Activated CD4-positive, alpha-beta memory T cell treated with anti-CD3 and anti-CD28 coated beads, Interleukin-2, amount 10 ng/mL, durations not matched to agents 7 days and 5 days (primary cell): ENCODE data around the gene NEB. TPM values are rescaled to one million over a fixed set of nuclear protein-coding genes. Genes with fewer than 3 reads are reported as not detected.
"Not testable (repeated sequence)": the region's sequence is repeated elsewhere in the genome, so short reads cannot be mapped to it uniquely, and the experiment has no call there.

ENCODE experiments used
- CTCF ChIA-PET: fragments of 350-600 bp; sonication (Branson Sonifier 250); formaldehyde crosslinking; loops from one replicate; lab custom pipeline; 2021; ENCODE audit warnings: antibody characterized with exemption, inconsistent platforms; lab: Charles Lee
- POLR2A ChIA-PET: fragments of 350-600 bp; sonication (Branson Sonifier 250); formaldehyde crosslinking; loops from one replicate; lab custom pipeline; 2021; ENCODE audit warnings: antibody characterized with exemption; lab: Charles Lee
- DNase-seq: peaks from one replicate; pipeline ENCODE4 v3.0.0-alpha.2; 2020
- H3K27ac Mint-ChIP-seq: one replicate; pipeline ENCODE4 v1.8.0; 2021; ENCODE audit warnings: mild to moderate bottlenecking, mixed read lengths
- H3K27me3 Mint-ChIP-seq: one replicate; pipeline ENCODE4 v1.8.0; 2021; ENCODE audit warnings: mixed read lengths
- H3K36me3 Mint-ChIP-seq: one replicate; pipeline ENCODE4 v1.8.0; 2021; ENCODE audit warnings: low read depth, mixed read lengths
- H3K4me1 Mint-ChIP-seq: one replicate; pipeline ENCODE4 v1.8.0; 2021; ENCODE audit warnings: mixed read lengths
- H3K4me3 Mint-ChIP-seq: one replicate; pipeline ENCODE4 v1.8.0; 2021; ENCODE audit warnings: mild to moderate bottlenecking, mixed read lengths
- H3K9me3 Mint-ChIP-seq: one replicate; pipeline ENCODE4 v1.8.0; 2021; ENCODE audit warnings: mixed read lengths
- total RNA-seq, 2 experiments: library from RNA; stranded (reverse); gene quantifications; one replicate each; pipeline ENCODE4 v1.2.3, GENCODE V29; 2021

The NEB gene
- total RNA-seq, 2 experiments from 2014 or later: 0.38 to 0.45 TPM

GRCh38 chr2:151649966-151650365 is 84.3 kb downstream of the NEB start:
- H3K9me3 Mint-ChIP-seq: peaks cover 3% of the 10 kb centered on the region
- H3K27me3 Mint-ChIP-seq: peaks cover 3% of the 10 kb centered on the region
- no peaks in the 10 kb centered on the region for H3K4me1 Mint-ChIP-seq
- no peak overlapping the region for H3K4me3 Mint-ChIP-seq
- no peak overlapping the region for H3K27ac Mint-ChIP-seq
- ChIA-PET CTCF (interaction anchor here (1.4 kb wide), 1 partner anchor 376 kb away, joined by 5 read pairs; no protein-coding TSS in a partner anchor), POLR2A (no interaction called here)
- no peaks in the 10 kb centered on the region for H3K36me3 Mint-ChIP-seq
- no peak for DNase-seq

GRCh38 chr2:151649400-151649799 is 84.9 kb downstream of the NEB start:
- peaks cover 3% of the 10 kb centered on the region for H3K27me3 Mint-ChIP-seq
- H3K27ac Mint-ChIP-seq: no peak overlapping the region
- no peaks in the 10 kb centered on the region for H3K36me3 Mint-ChIP-seq
- H3K4me1 Mint-ChIP-seq: no peaks in the 10 kb centered on the region
- ChIA-PET POLR2A (interaction anchor here (1.4 kb wide), 1 partner anchor 12 kb away, joined by 6 read pairs; no protein-coding TSS in a partner anchor), CTCF (interaction anchor here (1.4 kb wide), 2 partner anchors 11 to 377 kb away, joined by 4 to 5 read pairs; no protein-coding TSS in a partner anchor)
- H3K9me3 Mint-ChIP-seq: peaks cover 3% of the 10 kb centered on the region
- no peak overlapping the region for H3K4me3 Mint-ChIP-seq
- DNase-seq: no peak

- POLR2A ChIA-PET, H3K27ac Mint-ChIP-seq, H3K9me3 Mint-ChIP-seq, CTCF ChIA-PET, H3K4me3 Mint-ChIP-seq, H3K4me1 Mint-ChIP-seq, DNase-seq, H3K27me3 Mint-ChIP-seq, H3K36me3 Mint-ChIP-seq: not testable (repeated sequence)
These were observed 87.8 kb downstream of the NEB start for GRCh38 chr2:151646512-151646911.

- Mint-ChIP-seq H3K4me3 (no peak overlapping the region), H3K27me3 (no peaks in the 10 kb centered on the region), H3K9me3 (peaks cover 3% of the 10 kb centered on the region), H3K4me1 (peaks cover 4% of the 10 kb centered on the region), H3K36me3 (no peaks in the 10 kb centered on the region), H3K27ac (no peak overlapping the region)
- no peak for DNase-seq
- ChIA-PET POLR2A (no interaction called here), CTCF (interaction anchor here (0.6 kb wide), 1 partner anchor 10 kb away, joined by 3 read pairs; no protein-coding TSS in a partner anchor)
These were observed 89.7 kb downstream of the NEB start for GRCh38 chr2:151644580-151644979.

- H3K27me3 Mint-ChIP-seq, H3K36me3 Mint-ChIP-seq, POLR2A ChIA-PET, H3K27ac Mint-ChIP-seq, DNase-seq, H3K9me3 Mint-ChIP-seq, CTCF ChIA-PET, H3K4me3 Mint-ChIP-seq: not testable (repeated sequence)
- peaks cover 29% of the 10 kb centered on the region for H3K4me1 Mint-ChIP-seq
These were observed 92.4 kb downstream of the NEB start for GRCh38 chr2:151641895-151642294.

GRCh38 chr2:151640087-151640486 is 94.2 kb downstream of the NEB start:
- Mint-ChIP-seq H3K9me3 (peaks cover 5% of the 10 kb centered on the region), H3K36me3 (peaks cover 12% of the 10 kb centered on the region), H3K4me3 (no peak overlapping the region), H3K27ac (no peak overlapping the region), H3K4me1 (peaks cover 40% of the 10 kb centered on the region), H3K27me3 (no peaks in the 10 kb centered on the region)
- no peak for DNase-seq
- CTCF ChIA-PET: no interaction called here
- POLR2A ChIA-PET: no interaction called here

- no peak for DNase-seq
- Mint-ChIP-seq H3K36me3 (peaks cover 17% of the 10 kb centered on the region), H3K4me3 (no peak overlapping the region), H3K27me3 (no peaks in the 10 kb centered on the region), H3K4me1 (peaks cover 44% of the 10 kb centered on the region), H3K27ac (peak overlapping the region; percentile 97), H3K9me3 (peaks cover 8% of the 10 kb centered on the region)
- ChIA-PET CTCF (interaction anchor here (0.7 to 1.6 kb wide), 3 partner anchors 94 to 1596 kb away, joined by 3 read pairs; partner anchors contain the start of gene ARL5A), POLR2A (interaction anchor here (1.1 kb wide), 1 partner anchor 22 kb away, joined by 4 read pairs; no protein-coding TSS in a partner anchor)
These were observed 95.3 kb downstream of the NEB start for GRCh38 chr2:151638990-151639389.

- ChIA-PET POLR2A (interaction anchor here (0.9 to 1.6 kb wide), 5 partner anchors 11 to 168 kb away, joined by 3 to 6 read pairs (median 4); no protein-coding TSS in a partner anchor), CTCF (interaction anchor here (0.7 to 1.6 kb wide), 6 partner anchors 11 to 1595 kb away, joined by 3 to 4 read pairs (median 3); partner anchors contain the start of gene ARL5A)
- Mint-ChIP-seq H3K36me3 (peaks cover 17% of the 10 kb centered on the region), H3K27me3 (no peaks in the 10 kb centered on the region), H3K4me1 (peaks cover 51% of the 10 kb centered on the region), H3K4me3 (peak overlapping the region; percentile 53), H3K27ac (peak overlapping the region; percentile 97), H3K9me3 (peaks cover 8% of the 10 kb centered on the region)
- peak; percentile 40 for DNase-seq
These were observed 95.9 kb downstream of the NEB start for GRCh38 chr2:151638191-151638933.

GRCh38 chr2:151637271-151637781 is 97.0 kb downstream of the NEB start:
- ChIA-PET POLR2A (interaction anchor here (0.6 to 2.3 kb wide), 12 partner anchors 8 to 1080 kb away, joined by 3 to 7 read pairs (median 4); partner anchors contain the start of genes ARL5A and PRPF40A), CTCF (interaction anchor here (0.9 to 1.6 kb wide), 8 partner anchors 12 to 538 kb away, joined by 3 to 6 read pairs (median 3); partner anchors contain the start of genes ARL5A and STAM2)
- Mint-ChIP-seq H3K27ac (peak overlapping the region; percentile 97), H3K9me3 (peaks cover 8% of the 10 kb centered on the region), H3K4me3 (peak overlapping the region; percentile 53), H3K36me3 (peaks cover 17% of the 10 kb centered on the region), H3K27me3 (no peaks in the 10 kb centered on the region), H3K4me1 (peaks cover 58% of the 10 kb centered on the region)
- DNase-seq: peak; percentile 82

- Mint-ChIP-seq H3K27me3 (no peaks in the 10 kb centered on the region), H3K36me3 (peaks cover 17% of the 10 kb centered on the region), H3K4me3 (no peak overlapping the region), H3K4me1 (peaks cover 57% of the 10 kb centered on the region), H3K27ac (no peak overlapping the region), H3K9me3 (peaks cover 8% of the 10 kb centered on the region)
- DNase-seq: no peak
- CTCF ChIA-PET: interaction anchor here (1.3 to 1.7 kb wide), 3 partner anchors 14 to 391 kb away, joined by 3 to 7 read pairs (median 3); no protein-coding TSS in a partner anchor
- POLR2A ChIA-PET: interaction anchor here (2.3 kb wide), 1 partner anchor 8 kb away, joined by 7 read pairs; no protein-coding TSS in a partner anchor
These were observed 99.4 kb downstream of the NEB start for GRCh38 chr2:151634736-151635467.

GRCh38 chr2:151632993-151633565 is 101.2 kb downstream of the NEB start:
- H3K4me1 Mint-ChIP-seq: peaks cover 40% of the 10 kb centered on the region
- CTCF ChIA-PET: interaction anchor here (0.7 to 0.8 kb wide), 2 partner anchors 16 to 337 kb away, joined by 3 to 5 read pairs; no protein-coding TSS in a partner anchor
- no peak overlapping the region for H3K4me3 Mint-ChIP-seq

GRCh38 chr2:151630372-151630771 is 103.9 kb downstream of the NEB start:
- H3K27ac Mint-ChIP-seq: no peak overlapping the region
- no peak overlapping the region for H3K4me3 Mint-ChIP-seq
- peaks cover 3% of the 10 kb centered on the region for H3K9me3 Mint-ChIP-seq

More at GRCh38 chr2:151632993-151633565, 101.2 kb downstream of the NEB start:
- no peak for DNase-seq
- H3K27ac Mint-ChIP-seq: no peak overlapping the region
- no peaks in the 10 kb centered on the region for H3K27me3 Mint-ChIP-seq
- POLR2A ChIA-PET: no interaction called here
- peaks cover 17% of the 10 kb centered on the region for H3K36me3 Mint-ChIP-seq
- peaks cover 8% of the 10 kb centered on the region for H3K9me3 Mint-ChIP-seq

More at GRCh38 chr2:151630372-151630771, 103.9 kb downstream of the NEB start:
- no peak for DNase-seq
- no peaks in the 10 kb centered on the region for H3K27me3 Mint-ChIP-seq
- peaks cover 17% of the 10 kb centered on the region for H3K4me1 Mint-ChIP-seq
- peaks cover 7% of the 10 kb centered on the region for H3K36me3 Mint-ChIP-seq
- POLR2A ChIA-PET: no interaction called here
- CTCF ChIA-PET: no interaction called here
